Mucosa of descending colon (tissue), 3 donors: ENCODE results near the gene NKAIN2. TPM values are rescaled to one million over a fixed set of nuclear protein-coding genes. Genes with fewer than 3 reads are reported as not detected.
A peak's percentile ranks its signal among the peaks of the same experiment; 100 is the strongest.

Source experiments
- ATAC-seq: fragments of 200-7000 bp; cut with Tn5 transposase; one replicate; pipeline ENCODE4 v1.9.1; 2020; ENCODE audit warnings: mild to moderate bottlenecking, moderate library complexity
- DNase-seq, 3 donors: peaks; one replicate each; pipeline ENCODE4 v3.0.0-alpha.2; 2020
- H3K36me3 ChIP-seq: fragments of 200-600 bp; one replicate; pipeline ENCODE4 v1.8.0; 2021; ENCODE audit warnings: low read depth, mild to moderate bottlenecking
- H3K4me1 ChIP-seq: fragments of 200-600 bp; one replicate; pipeline ENCODE4 v1.8.0; 2021; ENCODE audit warnings: low read depth, mild to moderate bottlenecking
- H3K4me3 ChIP-seq: fragments of 200-600 bp; one replicate; pipeline ENCODE4 v1.8.0; 2021; ENCODE audit warnings: mild to moderate bottlenecking
- H3K9me3 ChIP-seq: fragments of 200-600 bp; one replicate; pipeline ENCODE4 v1.8.0; 2021; ENCODE audit warnings: mild to moderate bottlenecking
- intact Hi-C, 2 donors: fragments of 100-400 bp; cut with DNase I in 1 of 2; cut with micrococcal nuclease in 1 of 2; formaldehyde crosslinking; loops; one replicate each; pipeline versions ENCODE4 v1.11.0 to v1.11.1; 2022; cut with DNase I, micrococcal nuclease
- total RNA-seq, 3 donors: library from RNA; stranded (reverse); fragmentation: NEBNext Ultra II Directional in 2 of 3; extraction: Animal tissue kit (Norgen Biotek cat#: 25700) in 2 of 3; gene quantifications; one replicate each; pipeline versions ENCODE4 v1.2.1 to v1.2.4, GENCODE V29; 2021 to 2023
- TF ChIP-seq, protein P1 (sequence below): fragments of 200-600 bp; IDR thresholded peaks from one replicate; pipeline ENCODE4 v1.8.0; 2022; ENCODE audit warnings: antibody characterized with exemption, mild to moderate bottlenecking
- donor health status: DM: no; HTN: no; CAD: no; lungs with moderate emphysema.
- donor health status: DM: no; HTN: no; CAD: no.
- donor health status: DM: no; HTN: yes; CAD: no.

The NKAIN2 gene
- total RNA-seq, 3 donors from 2014 or later: 0.34 to 4.7 (median 0.69) TPM

DNA sequence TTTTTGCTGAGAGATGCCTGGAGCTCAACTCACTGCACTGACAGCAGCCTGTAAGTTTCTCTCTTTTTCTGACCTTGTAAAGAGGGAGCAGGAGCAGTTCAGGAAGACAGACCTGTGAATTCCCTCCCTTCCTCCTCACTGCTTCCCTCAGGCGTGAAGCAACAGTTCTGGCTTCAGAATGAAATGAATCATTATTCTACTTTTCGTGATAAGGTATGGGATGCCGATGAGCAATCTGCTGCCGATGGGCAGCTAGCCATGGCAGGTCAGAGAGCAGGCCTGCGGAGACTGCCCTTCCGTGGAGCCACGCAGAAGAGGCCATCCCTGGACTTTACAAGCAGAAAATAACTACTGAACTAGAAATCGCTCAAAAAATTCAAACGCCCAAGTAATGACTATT, 732.1 kb downstream of the NKAIN2 start:
- DNase-seq: no peak
- no peaks in the 10 kb centered on the region for H3K9me3 ChIP-seq
- TF ChIP-seq, protein P1, sequence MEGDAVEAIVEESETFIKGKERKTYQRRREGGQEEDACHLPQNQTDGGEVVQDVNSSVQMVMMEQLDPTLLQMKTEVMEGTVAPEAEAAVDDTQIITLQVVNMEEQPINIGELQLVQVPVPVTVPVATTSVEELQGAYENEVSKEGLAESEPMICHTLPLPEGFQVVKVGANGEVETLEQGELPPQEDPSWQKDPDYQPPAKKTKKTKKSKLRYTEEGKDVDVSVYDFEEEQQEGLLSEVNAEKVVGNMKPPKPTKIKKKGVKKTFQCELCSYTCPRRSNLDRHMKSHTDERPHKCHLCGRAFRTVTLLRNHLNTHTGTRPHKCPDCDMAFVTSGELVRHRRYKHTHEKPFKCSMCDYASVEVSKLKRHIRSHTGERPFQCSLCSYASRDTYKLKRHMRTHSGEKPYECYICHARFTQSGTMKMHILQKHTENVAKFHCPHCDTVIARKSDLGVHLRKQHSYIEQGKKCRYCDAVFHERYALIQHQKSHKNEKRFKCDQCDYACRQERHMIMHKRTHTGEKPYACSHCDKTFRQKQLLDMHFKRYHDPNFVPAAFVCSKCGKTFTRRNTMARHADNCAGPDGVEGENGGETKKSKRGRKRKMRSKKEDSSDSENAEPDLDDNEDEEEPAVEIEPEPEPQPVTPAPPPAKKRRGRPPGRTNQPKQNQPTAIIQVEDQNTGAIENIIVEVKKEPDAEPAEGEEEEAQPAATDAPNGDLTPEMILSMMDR: no peak
- no peak overlapping the region for H3K4me3 ChIP-seq
- intact Hi-C loops: no loop called here
- no peaks in the 10 kb centered on the region for H3K36me3 ChIP-seq
- ATAC-seq: no peak
- no peaks in the 10 kb centered on the region for H3K4me1 ChIP-seq

DNA sequence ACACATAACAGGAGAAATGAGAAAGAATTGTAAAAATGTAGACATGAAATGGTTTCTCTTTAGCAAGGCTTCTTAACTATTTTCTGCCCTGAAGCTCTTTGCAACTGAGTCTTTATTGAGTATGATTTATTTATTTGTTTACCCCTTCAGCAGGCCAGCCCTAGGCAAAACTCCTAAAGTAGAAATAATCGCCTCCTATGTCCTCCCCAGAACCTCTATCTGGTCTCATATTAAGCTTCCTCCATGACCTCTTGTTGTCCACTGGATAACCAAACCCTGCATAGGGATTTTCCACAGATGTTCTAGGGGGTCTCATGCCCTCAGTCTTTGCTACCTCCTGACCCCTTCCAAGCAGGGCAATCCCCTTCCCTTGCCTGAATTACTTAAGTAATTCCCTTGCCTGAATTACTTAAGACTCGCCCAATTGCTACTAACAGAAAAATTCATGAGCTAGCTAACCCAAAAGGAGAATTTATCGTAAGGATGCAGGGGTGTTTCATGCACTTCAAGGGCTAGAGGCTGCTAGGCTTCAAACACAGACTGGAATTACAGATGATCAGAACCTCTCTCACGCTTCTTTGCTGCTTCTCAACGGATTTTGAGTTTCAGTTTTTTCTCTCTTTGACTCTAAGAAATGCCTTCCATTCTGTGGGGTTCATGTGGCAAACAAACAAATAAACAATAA, 732.6 kb downstream of the NKAIN2 start:
- Histone ChIP-seq H3K4me1 (no peaks in the 10 kb centered on the region), H3K9me3 (no peaks in the 10 kb centered on the region), H3K4me3 (no peak overlapping the region), H3K36me3 (no peaks in the 10 kb centered on the region)
- intact Hi-C loops: no loop called here
- TF ChIP-seq, protein P1: no peak
- ATAC-seq: no peak
- DNase-seq: no peak

GRCh38 chr6:124536842-124537191, 733.2 kb downstream of the NKAIN2 start:
- intact Hi-C loops: no loop called here
- Histone ChIP-seq H3K4me3 (no peak overlapping the region), H3K9me3 (no peaks in the 10 kb centered on the region), H3K4me1 (no peaks in the 10 kb centered on the region), H3K36me3 (no peaks in the 10 kb centered on the region)
- TF ChIP-seq, protein P1: no peak
- DNase-seq: peak in 1 of 3 donors; percentile 2
- ATAC-seq: no peak

- TF ChIP-seq, protein P1: no peak
- Histone ChIP-seq H3K4me3 (no peak overlapping the region), H3K4me1 (no peaks in the 10 kb centered on the region), H3K36me3 (no peaks in the 10 kb centered on the region), H3K9me3 (no peaks in the 10 kb centered on the region)
- no peak for ATAC-seq
- no peak for DNase-seq
- intact Hi-C loops: no loop called here
Observed at GRCh38 chr6:124539096-124539495, 735.4 kb downstream of the NKAIN2 start.

DNA sequence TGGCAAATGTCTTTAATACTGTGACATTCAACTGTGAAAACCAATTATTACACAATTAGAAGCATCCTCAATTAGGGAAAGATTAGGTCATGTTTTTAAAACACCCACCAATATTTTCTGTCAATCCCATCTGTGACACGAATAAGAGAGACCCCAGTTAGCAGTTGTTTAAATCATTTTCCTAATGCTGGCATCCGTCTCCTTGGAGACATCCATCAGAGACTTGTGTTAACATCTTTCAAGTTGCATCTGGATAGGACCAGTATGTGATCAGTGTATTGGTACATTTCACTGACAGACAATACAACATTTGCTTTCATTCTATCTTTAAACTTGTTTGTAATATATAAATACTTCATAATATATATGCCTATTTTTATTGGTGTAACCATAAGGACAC, 737.9 kb downstream of the NKAIN2 start:
- no peaks in the 10 kb centered on the region for H3K4me1 ChIP-seq
- H3K9me3 ChIP-seq: no peaks in the 10 kb centered on the region
- intact Hi-C loops: no loop called here
- ATAC-seq (no peak), DNase-seq (no peak)
- TF ChIP-seq, protein P1: no peak
- H3K4me3 ChIP-seq: no peak overlapping the region
- H3K36me3 ChIP-seq: no peaks in the 10 kb centered on the region

GRCh38 chr6:124546601-124547000, 742.9 kb downstream of the NKAIN2 start:
- Histone ChIP-seq H3K9me3 (no peaks in the 10 kb centered on the region), H3K36me3 (no peaks in the 10 kb centered on the region), H3K4me1 (no peaks in the 10 kb centered on the region), H3K4me3 (no peak overlapping the region)
- intact Hi-C loops: no loop called here
- ATAC-seq (no peak), DNase-seq (no peak)
- TF ChIP-seq, protein P1: no peak
